Dermis microvascular lymphatic vessel endothelial cell (primary cell): ENCODE results near the gene APOB. TPM values are rescaled to one million over a fixed set of nuclear protein-coding genes. Genes with fewer than 3 reads are reported as not detected.

Source experiments
- DNase-seq, 2 donors: peaks; one replicate each; pipeline versions ENCODE4 v3.0.0 to v3.0.0-alpha.2; 2010; ENCODE audit warnings: low read depth in 2 of 2
- total RNA-seq: library from RNA; depleted of rRNA; stranded (reverse); fragments of >200 nt; gene quantifications from 2 replicates; pipeline ENCODE4 v1.2.1, GENCODE V29; 2014

Gene APOB
- total RNA-seq, 1 donor from 2014 or later = under 0.01 TPM

- no peak for DNase-seq
Measured at GRCh38 chr2:21005700-21006422, 38.0 kb downstream of the APOB start.

GRCh38 chr2:21005111-21005699, 38.7 kb downstream of the APOB start:
- DNase-seq = no peak

GRCh38 chr2:21004181-21004572, 39.7 kb downstream of the APOB start:
- no peak for DNase-seq

GRCh38 chr2:21003572-21004180, 40.2 kb downstream of the APOB start:
- DNase-seq = no peak

- DNase-seq = no peak
Measured at GRCh38 chr2:21002814-21003192, 41.1 kb downstream of the APOB start.

GRCh38 chr2:21001988-21002813, 41.7 kb downstream of the APOB start:
- no peak for DNase-seq

- DNase-seq = no peak
Measured at GRCh38 chr2:21001225-21001946, 42.5 kb downstream of the APOB start.

GRCh38 chr2:20999906-21000645, 43.8 kb downstream of the APOB start:
- DNase-seq = no peak

- DNase-seq = no peak
Measured at GRCh38 chr2:20998972-20999905, 44.6 kb downstream of the APOB start.

GRCh38 chr2:20997953-20998722, 45.7 kb downstream of the APOB start:
- no peak for DNase-seq

- no peak for DNase-seq
Measured at GRCh38 chr2:20994130-20994529, 49.7 kb downstream of the APOB start.

GRCh38 chr2:20992201-20992711, 51.6 kb downstream of the APOB start:
- no peak for DNase-seq

- no peak for DNase-seq
Measured at GRCh38 chr2:20990442-20991430, 53.1 kb downstream of the APOB start.

- no peak for DNase-seq
Measured at GRCh38 chr2:20989404-20989803, 54.5 kb downstream of the APOB start.

GRCh38 chr2:20988905-20989304, 55.0 kb downstream of the APOB start:
- no peak for DNase-seq

- DNase-seq = no peak
Measured at GRCh38 chr2:20986024-20986939, 57.6 kb downstream of the APOB start.
